Kidney epithelial cell (primary cell): ENCODE measurements around the gene ADAM12. TPM values are rescaled to one million over a fixed set of nuclear protein-coding genes. Genes with fewer than 3 reads are reported as not detected.

Experiments
- DNase-seq: peaks from one replicate; pipeline ENCODE4 v3.0.0-alpha.2; 2010; ENCODE audit warnings: low read depth
- H3K27me3 ChIP-seq: 2 replicates; pipeline ENCODE4 v1.6.0; 2011; ENCODE audit warnings: low read length; ENCODE audit not compliant: control insufficient read depth, insufficient read depth
- H3K36me3 ChIP-seq: 2 replicates; pipeline ENCODE4 v1.5.1; 2011; ENCODE audit warnings: low read length; ENCODE audit not compliant: control insufficient read depth, insufficient read depth
- H3K4me3 ChIP-seq: 2 replicates; pipeline ENCODE4 v1.5.1; 2011; ENCODE audit warnings: low read depth, mild to moderate bottlenecking, control low read depth, low read length
- total RNA-seq: library from RNA; depleted of rRNA; stranded (reverse); fragments of >200 nt; gene quantifications from 2 replicates; pipeline ENCODE4 v1.2.3, GENCODE V29; 2015
- TF ChIP-seq, protein P1 (sequence below): IDR thresholded peaks from 2 replicates; pipeline ENCODE4 v1.5.1; 2011; ENCODE audit warnings: mild to moderate bottlenecking, moderate library complexity, low read length, control low read depth, inconsistent platforms; ENCODE audit not compliant: insufficient read depth, poor library complexity, severe bottlenecking

ADAM12 gene
- total RNA-seq, 1 donor from 2014 or later, result 21.9 TPM

DNA sequence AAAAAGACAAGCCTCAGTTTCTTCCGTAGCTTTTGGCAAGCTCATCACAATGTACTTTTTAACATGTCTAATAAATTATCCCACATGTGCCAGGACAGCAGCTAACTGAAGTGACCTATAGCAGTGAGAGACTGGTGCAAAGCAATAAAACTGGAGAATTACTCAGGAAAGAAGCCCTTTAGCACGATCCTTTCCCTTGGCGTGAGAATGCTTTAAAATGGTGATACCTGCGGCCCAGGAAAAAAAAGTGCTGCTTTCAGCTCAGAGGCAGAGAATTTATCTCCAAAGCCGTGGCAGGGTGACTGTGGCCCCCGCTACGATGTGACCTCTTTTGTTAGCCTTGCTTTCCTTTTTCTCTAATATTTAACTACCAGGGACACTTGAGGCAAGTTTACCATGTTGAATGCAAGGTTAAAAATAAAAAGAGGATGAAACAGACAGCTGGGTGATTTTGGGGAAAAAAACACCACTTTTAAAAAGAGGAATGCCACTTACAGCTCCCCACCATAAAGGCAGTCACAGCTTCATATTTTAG is 307.9 kb downstream of the ADAM12 start:
- Histone ChIP-seq H3K27me3 (no peaks in the 10 kb centered on the region), H3K4me3 (no peak overlapping the region), H3K36me3 (no peaks in the 10 kb centered on the region)
- no peak for DNase-seq
- TF ChIP-seq, protein P1, sequence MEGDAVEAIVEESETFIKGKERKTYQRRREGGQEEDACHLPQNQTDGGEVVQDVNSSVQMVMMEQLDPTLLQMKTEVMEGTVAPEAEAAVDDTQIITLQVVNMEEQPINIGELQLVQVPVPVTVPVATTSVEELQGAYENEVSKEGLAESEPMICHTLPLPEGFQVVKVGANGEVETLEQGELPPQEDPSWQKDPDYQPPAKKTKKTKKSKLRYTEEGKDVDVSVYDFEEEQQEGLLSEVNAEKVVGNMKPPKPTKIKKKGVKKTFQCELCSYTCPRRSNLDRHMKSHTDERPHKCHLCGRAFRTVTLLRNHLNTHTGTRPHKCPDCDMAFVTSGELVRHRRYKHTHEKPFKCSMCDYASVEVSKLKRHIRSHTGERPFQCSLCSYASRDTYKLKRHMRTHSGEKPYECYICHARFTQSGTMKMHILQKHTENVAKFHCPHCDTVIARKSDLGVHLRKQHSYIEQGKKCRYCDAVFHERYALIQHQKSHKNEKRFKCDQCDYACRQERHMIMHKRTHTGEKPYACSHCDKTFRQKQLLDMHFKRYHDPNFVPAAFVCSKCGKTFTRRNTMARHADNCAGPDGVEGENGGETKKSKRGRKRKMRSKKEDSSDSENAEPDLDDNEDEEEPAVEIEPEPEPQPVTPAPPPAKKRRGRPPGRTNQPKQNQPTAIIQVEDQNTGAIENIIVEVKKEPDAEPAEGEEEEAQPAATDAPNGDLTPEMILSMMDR, result no peak

DNA sequence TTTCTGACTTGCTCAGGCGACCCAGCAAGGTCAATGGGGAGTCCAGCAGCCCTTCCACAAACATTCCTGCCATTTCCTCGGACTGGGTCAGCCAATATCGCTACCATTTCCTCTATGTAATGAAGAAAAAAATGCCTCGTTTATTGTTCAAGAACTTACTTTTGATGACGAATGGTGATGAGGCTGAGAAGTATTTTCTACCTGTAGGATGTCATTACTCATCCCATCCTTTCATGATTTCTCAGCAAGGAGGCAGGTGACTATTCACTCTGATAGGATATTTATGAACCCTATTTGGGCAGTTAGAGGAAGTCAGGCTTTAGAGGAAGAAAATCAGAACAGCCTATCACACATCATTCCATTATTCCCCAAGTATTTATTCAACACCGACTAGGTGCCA is 313.3 kb downstream of the ADAM12 start:
- Histone ChIP-seq H3K36me3 (no peaks in the 10 kb centered on the region), H3K27me3 (no peaks in the 10 kb centered on the region), H3K4me3 (no peak overlapping the region)
- TF ChIP-seq, protein P1, result no peak
- no peak for DNase-seq

DNA sequence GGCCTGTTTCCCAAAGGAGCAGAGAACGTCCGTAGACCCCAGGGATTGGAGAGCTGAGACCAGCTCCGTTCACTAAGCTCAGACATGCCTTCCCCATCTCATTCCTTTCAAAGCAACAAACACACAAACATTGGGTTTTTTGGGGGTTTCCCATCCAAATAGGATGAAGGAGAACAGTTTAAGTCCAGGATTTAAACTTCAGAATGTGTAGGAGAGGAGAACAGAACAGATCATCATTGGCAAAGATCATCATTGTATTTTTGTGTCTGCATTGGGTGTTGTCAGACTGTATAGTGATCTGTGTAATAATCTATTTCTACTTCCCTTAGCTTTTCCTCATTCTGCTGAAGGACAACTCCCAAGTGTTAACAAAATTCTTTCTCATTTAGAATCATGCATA is 314.0 kb downstream of the ADAM12 start:
- H3K36me3 ChIP-seq, result no peaks in the 10 kb centered on the region
- no peak for DNase-seq
- no peaks in the 10 kb centered on the region for H3K27me3 ChIP-seq
- no peak overlapping the region for H3K4me3 ChIP-seq
- TF ChIP-seq, protein P1, result no peak

DNA sequence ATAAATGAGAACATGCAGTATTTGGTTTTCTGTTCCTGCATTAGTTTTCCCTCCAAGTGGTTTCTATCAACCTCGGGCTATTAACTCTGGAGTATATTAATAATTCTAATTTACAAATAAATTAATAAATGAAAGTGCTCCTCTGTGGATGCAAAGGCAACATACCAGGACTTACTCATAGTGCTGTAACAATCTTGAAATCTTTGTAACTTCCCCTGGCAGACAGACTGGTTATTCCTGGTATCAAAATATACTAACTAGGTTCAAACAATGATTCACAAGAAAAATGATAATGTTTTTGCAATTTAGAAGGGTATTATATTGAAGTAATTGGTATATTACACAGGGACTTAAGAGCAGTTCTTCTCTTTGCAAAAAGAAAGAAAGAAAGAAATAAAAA is 314.7 kb downstream of the ADAM12 start:
- Histone ChIP-seq H3K36me3 (no peaks in the 10 kb centered on the region), H3K4me3 (no peak overlapping the region), H3K27me3 (no peaks in the 10 kb centered on the region)
- TF ChIP-seq, protein P1, result no peak
- no peak for DNase-seq

DNA sequence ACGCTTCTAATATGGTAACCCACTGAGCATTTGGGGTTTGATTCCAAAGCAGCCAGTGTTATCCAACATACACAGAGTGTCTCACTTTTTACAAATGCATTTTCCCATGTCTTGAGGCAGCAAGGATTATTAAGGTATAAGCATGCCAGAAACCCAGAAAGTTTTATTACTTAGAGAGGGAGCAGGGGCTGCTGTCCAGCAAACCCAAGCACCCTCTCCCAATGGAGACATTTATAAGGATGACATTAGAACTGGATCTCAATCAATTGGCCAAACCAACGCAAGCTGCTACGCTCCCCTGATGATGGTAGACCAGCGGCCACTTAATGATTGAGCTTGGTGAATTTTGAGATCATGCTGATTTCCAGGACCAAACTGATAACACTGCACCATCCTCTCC is 315.7 kb downstream of the ADAM12 start:
- H3K4me3 ChIP-seq, result no peak overlapping the region
- no peaks in the 10 kb centered on the region for H3K36me3 ChIP-seq
- TF ChIP-seq, protein P1, result no peak
- no peak for DNase-seq
- H3K27me3 ChIP-seq, result no peaks in the 10 kb centered on the region

DNA sequence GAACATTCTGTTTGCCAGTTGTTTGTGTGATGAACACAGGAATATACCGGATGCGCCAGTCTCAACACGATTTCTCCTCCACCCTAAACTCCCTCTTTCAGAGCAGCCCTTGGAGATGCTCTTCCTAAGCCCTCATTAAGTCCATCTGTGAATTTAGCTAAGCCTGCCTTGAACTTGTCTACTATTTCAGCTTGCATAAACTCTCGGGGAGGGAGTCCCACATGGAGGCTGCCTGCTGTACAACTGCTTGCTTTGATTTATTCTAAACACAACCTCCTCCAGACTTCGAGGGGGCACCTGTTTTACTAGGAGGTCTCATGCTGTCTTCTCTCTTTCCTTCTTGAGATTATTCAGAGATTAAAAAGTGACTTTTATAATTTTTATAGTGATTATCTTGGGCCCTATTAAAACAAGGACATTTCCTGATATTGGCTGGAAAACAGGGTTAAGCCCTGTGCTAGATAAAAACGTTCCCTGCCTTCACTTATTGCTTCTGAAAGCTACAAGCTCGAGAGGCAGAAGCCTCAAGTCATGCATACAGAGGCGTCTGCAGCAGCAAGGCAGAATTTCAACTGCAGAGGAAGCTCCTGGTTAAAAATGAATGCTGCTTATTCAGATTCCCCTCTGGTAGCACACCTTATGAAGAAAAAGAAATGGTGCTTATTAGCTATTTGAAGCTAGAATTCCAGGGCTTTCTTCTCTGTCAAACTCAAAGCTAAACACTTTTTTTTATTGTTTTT is 317.6 kb downstream of the ADAM12 start:
- Histone ChIP-seq H3K36me3 (no peaks in the 10 kb centered on the region), H3K27me3 (no peaks in the 10 kb centered on the region), H3K4me3 (no peak overlapping the region)
- TF ChIP-seq, protein P1, result no peak
- DNase-seq, result no peak
